NCI-H2029 (cell line): ENCODE results near the gene OR51B2.
"Not testable (repeated sequence)": the region's sequence is repeated elsewhere in the genome, so short reads cannot be mapped to it uniquely, and the experiment has no call there.

Source experiments
- DNase-seq: peaks from one replicate; lab custom pipeline; 2025; lab: John Stamatoyannopoulos, UW

OR51B2 gene

GRCh38 chr11:5324197-5324596 is at the start of gene OR51B2:
TSS of gene OR51B2 (minus strand) at chr11:5324297. CDS start at chr11:5324297, 0 bp downstream.
- DNase-seq: no peak

GRCh38 chr11:5369789-5370188 is 45.7 kb upstream of the OR51B2 start:
- DNase-seq: no peak

GRCh38 chr11:5368502-5369043 is 44.5 kb upstream of the OR51B2 start:
- no peak for DNase-seq

- no peak for DNase-seq
Observed at GRCh38 chr11:5367448-5368074, 43.5 kb upstream of the OR51B2 start.

- DNase-seq: no peak
Observed at GRCh38 chr11:5366856-5367255, 42.8 kb upstream of the OR51B2 start.

- DNase-seq: not testable (repeated sequence)
Observed at GRCh38 chr11:5366365-5366764, 42.3 kb upstream of the OR51B2 start.

- DNase-seq: no peak
Observed at GRCh38 chr11:5364214-5364613, 40.1 kb upstream of the OR51B2 start.

GRCh38 chr11:5363679-5364078 is 39.6 kb upstream of the OR51B2 start:
- DNase-seq: no peak

- no peak for DNase-seq
Observed at GRCh38 chr11:5362017-5362625, 38.0 kb upstream of the OR51B2 start.

- DNase-seq: not testable (repeated sequence)
Observed at GRCh38 chr11:5356031-5356430, 31.9 kb upstream of the OR51B2 start.

GRCh38 chr11:5351208-5351607 is 27.1 kb upstream of the OR51B2 start, which contains the start of gene OR51B6:
TSS of gene OR51B6 (plus strand) at chr11:5351508. CDS start at chr11:5351508, 0 bp downstream.
- no peak for DNase-seq

- no peak for DNase-seq
Observed at GRCh38 chr11:5349550-5349949, 25.5 kb upstream of the OR51B2 start.

- DNase-seq: no peak
Observed at GRCh38 chr11:5348551-5349194, 24.6 kb upstream of the OR51B2 start.

- no peak for DNase-seq
Observed at GRCh38 chr11:5345831-5346230, 21.7 kb upstream of the OR51B2 start.

- DNase-seq: no peak
Observed at GRCh38 chr11:5343474-5344335, 19.6 kb upstream of the OR51B2 start, which contains the start of gene OR51B5. TSS of gene OR51B5 (minus strand) at chr11:5343524. CDS start at chr11:5343524, 0 bp downstream.

GRCh38 chr11:5339771-5340322 is 15.8 kb upstream of the OR51B2 start:
- no peak for DNase-seq

GRCh38 chr11:5337253-5337652 is 13.2 kb upstream of the OR51B2 start:
- not testable (repeated sequence) for DNase-seq

- DNase-seq: no peak
Observed at GRCh38 chr11:5336331-5336730, 12.2 kb upstream of the OR51B2 start.

GRCh38 chr11:5335170-5335569 is 11.1 kb upstream of the OR51B2 start:
- no peak for DNase-seq

- no peak for DNase-seq
Observed at GRCh38 chr11:5317292-5317691, 6.8 kb downstream of the OR51B2 start.

- not testable (repeated sequence) for DNase-seq
Observed at GRCh38 chr11:5313326-5314023, 10.6 kb downstream of the OR51B2 start.
